Measurements from ENCODE around the gene MAFF.

Gene MAFF

DNA sequence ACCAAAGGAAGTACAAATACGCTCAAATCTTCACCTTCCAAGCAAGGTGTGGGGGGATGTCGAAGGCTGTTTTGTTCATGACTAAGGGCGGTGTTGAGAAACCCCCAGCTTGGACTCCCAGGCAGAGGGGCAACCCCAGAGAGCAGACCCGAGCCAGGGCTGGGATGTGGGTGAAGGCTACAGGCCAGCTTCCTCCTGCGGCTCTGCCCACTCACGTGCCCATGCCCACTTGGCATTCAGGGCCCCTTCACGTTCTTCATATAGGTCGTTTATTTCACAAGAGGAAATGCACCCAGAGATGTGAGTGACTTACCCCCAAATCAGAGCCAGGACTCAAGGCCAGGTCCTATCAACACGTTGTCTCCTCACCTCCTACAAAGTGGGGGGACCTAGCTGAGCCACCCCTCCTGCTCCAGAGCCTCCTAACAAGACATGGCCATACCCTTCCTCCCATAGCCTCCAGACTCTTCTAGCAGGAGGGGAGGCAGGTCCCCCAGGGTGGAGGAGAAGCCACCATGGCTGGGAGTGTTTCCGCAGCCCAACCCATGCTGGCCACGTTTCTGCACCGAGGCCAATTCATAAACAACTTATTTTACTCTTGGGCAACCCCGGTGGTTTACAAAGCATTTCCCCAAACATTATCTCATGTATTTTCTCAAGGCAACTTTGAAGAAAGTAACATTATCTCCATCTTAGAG lies 49.0 kb downstream of the MAFF start:
- no peak for DNase-seq

DNA sequence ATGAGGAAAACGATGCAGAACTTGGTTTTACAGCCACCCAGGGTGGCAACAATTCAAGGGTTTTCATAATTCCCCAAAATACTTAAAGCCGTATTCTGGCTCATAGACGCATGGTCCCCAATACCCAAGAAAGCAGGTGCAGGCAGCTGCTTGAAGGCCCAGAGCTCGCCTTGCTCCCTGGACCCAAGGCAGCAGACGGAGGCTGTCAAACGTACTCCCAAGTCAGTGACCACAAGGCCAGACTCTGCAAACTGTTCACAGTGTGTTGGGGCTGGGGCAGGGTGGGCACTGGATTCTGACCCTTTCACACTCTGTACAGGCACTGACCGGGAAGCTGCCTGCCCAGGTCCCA lies 49.5 kb downstream of the MAFF start:
- no peak for DNase-seq

DNA sequence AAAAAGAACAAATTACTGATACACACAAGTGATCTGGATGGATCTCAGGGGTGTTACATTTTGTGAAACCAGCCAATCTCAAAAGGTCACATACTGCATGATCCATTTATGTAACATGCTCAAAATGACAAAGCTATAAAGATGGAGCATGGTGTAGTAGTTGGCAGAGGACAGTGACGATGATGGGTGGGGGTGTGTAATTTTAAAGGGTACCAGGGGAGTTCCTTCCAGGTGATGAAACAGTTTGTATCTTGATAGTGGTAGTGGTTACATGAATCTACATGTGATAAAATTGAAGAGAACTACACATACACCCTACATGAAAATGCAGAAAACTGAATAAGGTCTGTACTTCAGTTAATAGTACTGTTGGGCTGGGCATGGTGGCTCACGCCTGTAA lies 53.9 kb downstream of the MAFF start:
- no peak for DNase-seq

DNA sequence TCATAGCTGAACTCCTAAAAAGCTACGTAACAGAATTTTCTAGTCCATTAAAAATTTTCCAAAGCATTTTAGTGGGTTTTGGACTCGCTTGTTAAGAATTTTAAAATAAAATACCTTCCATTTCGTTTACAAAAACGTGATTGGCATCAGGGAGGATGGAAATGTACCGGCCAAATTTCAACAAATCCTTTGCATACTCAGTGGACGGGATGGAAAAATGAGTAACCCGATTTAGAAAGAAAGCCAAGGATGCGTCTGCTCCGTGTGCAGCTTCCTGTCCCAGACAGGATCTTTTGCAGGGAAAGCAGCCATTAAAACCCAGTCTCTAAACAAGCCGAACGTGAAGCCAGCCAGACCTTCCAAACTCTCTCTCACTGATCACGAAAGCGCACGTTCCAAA lies 55.4 kb downstream of the MAFF start:
- no peak for DNase-seq

DNA sequence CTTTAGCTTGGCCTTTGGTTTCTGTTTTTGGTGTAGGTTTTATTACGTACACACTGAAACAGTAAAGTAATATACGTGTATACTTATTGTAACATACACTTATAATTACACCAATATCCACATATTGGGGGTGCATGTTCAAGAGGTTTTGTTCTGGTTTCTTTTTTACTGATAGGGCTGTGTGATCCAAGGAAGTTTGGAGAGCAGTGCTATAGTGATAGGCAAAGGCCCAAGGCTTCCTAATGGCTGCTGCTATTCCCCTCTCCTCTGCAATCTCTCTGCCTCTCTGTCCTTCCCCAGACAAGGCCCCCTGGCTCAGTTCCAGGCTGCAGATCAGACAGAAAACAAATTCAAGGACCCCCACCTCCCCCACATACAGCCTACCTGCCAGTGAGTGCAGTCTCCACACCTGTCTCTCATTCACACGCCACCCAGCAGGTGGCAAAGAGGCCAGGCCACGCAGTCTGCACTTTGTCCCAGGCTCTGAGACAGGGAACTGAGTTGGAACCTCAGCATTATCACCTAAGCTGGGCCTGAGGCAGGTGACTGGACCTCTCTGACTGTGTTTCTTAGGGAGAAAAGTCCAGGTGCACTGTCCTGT lies 56.0 kb downstream of the MAFF start:
- peak; percentile 44 for DNase-seq

DNA sequence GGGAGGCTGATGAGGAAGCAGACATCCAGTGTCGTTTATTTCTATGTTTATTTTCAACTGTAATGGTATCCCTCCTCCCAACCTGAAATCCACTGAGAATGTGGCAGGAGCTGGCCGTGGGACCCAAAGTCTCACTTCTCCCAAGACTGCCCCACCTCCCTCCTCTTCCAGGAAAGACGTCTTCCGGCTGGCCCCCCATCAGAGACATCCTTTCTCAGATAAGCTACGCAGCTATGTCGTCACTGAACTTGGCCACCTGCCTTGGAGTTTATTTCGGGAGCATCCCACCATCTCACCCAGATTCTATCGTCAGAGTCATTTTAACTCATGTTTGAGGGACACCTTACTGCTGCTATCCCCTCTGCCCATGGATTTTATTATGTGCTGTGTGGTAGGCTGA lies 57.1 kb downstream of the MAFF start:
- DNase-seq = no peak

DNA sequence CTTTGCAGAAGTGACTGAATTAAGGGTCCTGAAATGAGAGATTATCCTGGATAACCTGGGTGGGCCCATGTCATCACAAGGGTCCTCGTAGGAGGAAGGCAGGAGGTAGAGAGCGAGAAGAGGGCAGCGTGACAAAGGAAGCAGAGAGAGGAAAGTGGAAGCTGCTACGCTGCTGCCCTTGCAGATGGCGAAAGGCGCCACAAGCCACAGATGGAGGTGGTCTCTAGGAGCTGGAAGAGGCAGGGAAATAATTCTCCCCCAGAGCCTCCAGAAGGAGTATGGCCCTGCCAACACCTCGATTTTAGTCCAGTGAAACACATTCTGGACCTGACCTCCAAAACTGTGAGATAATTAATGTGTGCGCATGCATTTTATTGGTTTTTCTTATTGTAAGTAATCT lies 57.6 kb downstream of the MAFF start:
- no peak for DNase-seq

DNA sequence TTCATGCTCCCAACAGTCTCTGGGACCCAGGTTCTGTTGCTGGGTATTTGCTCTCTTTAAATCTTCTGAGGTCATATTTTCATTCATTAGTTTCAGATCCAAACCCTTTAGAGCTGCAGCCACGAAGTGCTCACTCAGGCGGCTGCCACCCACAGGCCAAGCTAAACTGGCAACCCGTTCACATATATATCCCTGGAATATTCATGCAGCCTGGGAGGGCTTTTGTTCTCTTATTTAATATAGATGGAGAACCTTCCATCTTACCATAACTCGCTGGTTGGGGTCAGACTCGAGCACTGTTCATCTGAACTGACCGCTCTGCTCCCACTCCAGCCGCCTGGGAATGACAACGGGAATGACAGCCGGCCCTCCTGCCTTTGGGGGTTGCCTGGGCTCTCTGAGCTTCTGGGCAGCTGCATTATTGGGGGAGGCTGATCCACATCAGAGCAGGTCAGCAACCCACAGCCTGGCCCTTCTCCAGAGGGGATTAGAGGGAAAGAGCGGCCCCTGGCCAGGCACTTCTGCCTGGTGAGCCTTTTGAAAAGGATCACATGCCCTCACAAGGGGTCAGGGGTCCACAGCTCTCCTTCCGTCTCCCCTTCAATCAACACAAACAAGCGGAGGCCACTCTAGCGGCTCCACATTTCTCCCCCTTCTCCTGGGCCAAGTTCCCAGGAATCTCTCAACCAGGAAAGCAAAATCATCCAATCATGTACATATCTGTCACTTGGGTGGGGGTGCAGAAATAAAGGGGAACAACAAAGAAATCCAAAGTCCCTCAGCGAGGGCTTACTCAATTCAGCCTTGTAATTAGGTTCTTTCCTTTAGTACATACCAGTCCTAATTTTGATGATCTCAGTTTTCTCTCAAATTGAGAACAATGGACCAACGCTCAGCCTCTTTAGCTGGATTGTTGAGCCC lies 59.2 kb downstream of the MAFF start:
- no peak for DNase-seq

DNA sequence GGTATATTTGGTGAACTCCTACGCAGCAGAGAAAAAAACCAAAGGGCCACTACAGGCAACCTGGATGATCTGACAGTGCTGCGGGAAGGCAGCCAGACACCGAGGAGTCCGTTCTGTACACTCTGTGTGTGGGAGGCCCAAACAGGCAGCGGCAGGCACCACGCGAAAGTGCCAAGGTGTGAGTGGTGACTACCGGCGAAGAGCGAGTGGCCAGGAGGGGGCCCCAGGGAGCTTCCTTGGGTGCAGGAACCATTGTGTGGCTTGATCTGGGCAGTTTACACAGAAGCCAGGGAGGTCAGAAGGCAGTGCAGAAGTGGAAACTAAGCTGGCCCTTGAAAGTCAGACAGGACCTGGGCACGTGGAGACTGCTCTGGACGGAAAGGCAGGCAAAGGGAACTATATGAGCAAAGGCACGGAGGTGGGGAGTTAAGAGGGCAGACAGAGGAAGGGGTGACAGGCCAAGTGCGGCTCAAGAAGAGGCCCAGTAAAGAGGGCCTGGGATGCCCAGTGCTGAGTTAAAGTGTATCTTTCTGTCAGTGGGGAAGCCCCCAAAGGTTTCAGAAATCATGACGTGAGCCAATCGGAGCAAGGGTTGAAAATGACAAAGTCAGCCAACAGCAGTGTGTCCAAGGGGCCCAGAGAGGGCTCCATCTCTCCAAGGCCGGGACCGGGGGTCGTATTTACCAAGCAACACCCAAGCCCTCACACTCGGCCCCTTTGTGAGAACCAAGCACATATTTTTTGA lies 60.4 kb downstream of the MAFF start:
- DNase-seq = no peak

DNA sequence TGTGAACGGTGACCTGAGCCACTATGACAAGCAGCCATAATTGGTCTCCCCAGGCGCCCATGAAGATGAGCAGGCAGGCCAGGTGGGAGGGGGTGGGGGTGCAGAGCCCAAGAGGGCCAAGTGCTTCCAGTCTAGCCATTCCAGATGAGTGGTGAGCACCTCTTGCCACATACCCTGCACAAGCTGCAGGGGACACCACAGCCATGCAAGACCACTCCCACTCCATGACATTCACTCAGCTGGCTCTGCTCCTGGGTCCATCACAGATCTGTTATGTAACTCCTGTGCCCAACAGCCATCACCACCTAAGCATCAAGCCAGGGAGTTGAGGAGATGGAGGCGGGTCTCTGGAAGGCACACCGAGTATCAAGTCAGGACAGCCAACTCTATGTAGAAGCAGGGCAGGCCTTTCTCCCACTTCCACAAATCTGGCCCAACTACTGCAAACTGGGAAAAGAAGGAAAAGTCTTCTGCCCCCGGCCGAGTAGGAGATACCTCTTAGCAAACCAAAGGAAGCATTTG lies 62.6 kb downstream of the MAFF start:
- no peak for DNase-seq

Measured in NCI-H2029 treated with DMSO at 0.1 percent for 48 hours (cell line).